WTC11 (cell line): Measurements from ENCODE around the gene WDR90. TPM values are rescaled to one million over a fixed set of nuclear protein-coding genes. Genes with fewer than 3 reads are reported as not detected.
A peak's percentile ranks its signal among the peaks of the same experiment; 100 is the strongest.

Source experiments
- AFF4 ChIP-seq: sonication (generic); formaldehyde crosslinking; IDR thresholded peaks from 2 replicates; pipeline ENCODE4 v1.8.1; 2023; ENCODE audit warnings: mild to moderate bottlenecking, missing genetic modification reagents, borderline replicate concordance
- AR ChIP-seq: fragments of 250-450 bp; sonication (Bioruptor Pico); IDR thresholded peaks from 2 replicates; pipeline ENCODE4 v1.9.0; 2021; ENCODE audit warnings: mild to moderate bottlenecking
- ATF1 ChIP-seq: sonication (generic); formaldehyde crosslinking; IDR thresholded peaks from 2 replicates; pipeline ENCODE4 v1.8.1; 2023; ENCODE audit warnings: mild to moderate bottlenecking, moderate library complexity, missing genetic modification reagents
- ATF6 ChIP-seq: sonication (generic); formaldehyde crosslinking; IDR thresholded peaks from 2 replicates; pipeline ENCODE4 v1.8.1; 2023; ENCODE audit warnings: mild to moderate bottlenecking, missing genetic modification reagents
- CDX4 ChIP-seq: fragments of 250-450 bp; sonication (Bioruptor Pico); IDR thresholded peaks from 2 replicates; pipeline ENCODE4 v1.9.0; 2021; ENCODE audit warnings: moderate library complexity, mild to moderate bottlenecking, inconsistent platforms, borderline replicate concordance
- CREB1 ChIP-seq: sonication (generic); formaldehyde crosslinking; IDR thresholded peaks from 2 replicates; pipeline ENCODE4 v1.8.0; 2023; ENCODE audit warnings: mild to moderate bottlenecking, missing genetic modification reagents
- ESRRA ChIP-seq: sonication (generic); formaldehyde crosslinking; IDR thresholded peaks from 2 replicates; pipeline ENCODE4 v1.8.1; 2022; ENCODE audit warnings: mild to moderate bottlenecking, missing genetic modification reagents, borderline replicate concordance
- FOXP1 ChIP-seq: sonication (generic); formaldehyde crosslinking; IDR thresholded peaks from 2 replicates; pipeline ENCODE4 v1.8.0; 2022; ENCODE audit warnings: missing genetic modification reagents, mild to moderate bottlenecking, moderate library complexity, borderline replicate concordance
- FOXP4 ChIP-seq: sonication (generic); formaldehyde crosslinking; IDR thresholded peaks from 2 replicates; pipeline ENCODE4 v1.8.0; 2022; ENCODE audit warnings: mild to moderate bottlenecking, missing genetic modification reagents
- GABPB1 ChIP-seq: sonication (generic); formaldehyde crosslinking; IDR thresholded peaks from 2 replicates; pipeline ENCODE4 v1.8.1; 2023; ENCODE audit warnings: mild to moderate bottlenecking, missing genetic modification reagents
- MLX ChIP-seq: sonication (generic); formaldehyde crosslinking; IDR thresholded peaks from 2 replicates; pipeline ENCODE4 v1.8.1; 2023; ENCODE audit warnings: mild to moderate bottlenecking, missing genetic modification reagents, moderate library complexity
- MYBL2 ChIP-seq: sonication (generic); formaldehyde crosslinking; IDR thresholded peaks from 2 replicates; pipeline ENCODE4 v1.8.1; 2023; ENCODE audit warnings: mild to moderate bottlenecking, moderate library complexity, missing genetic modification reagents
- SMAD4 ChIP-seq: sonication (generic); formaldehyde crosslinking; IDR thresholded peaks from 2 replicates; pipeline ENCODE4 v1.8.0; 2022; ENCODE audit warnings: mild to moderate bottlenecking, missing genetic modification reagents
- TEAD1 ChIP-seq: sonication (generic); formaldehyde crosslinking; IDR thresholded peaks from 2 replicates; pipeline ENCODE4 v1.8.0; 2022; ENCODE audit warnings: mild to moderate bottlenecking, missing genetic modification reagents
- TEAD4 ChIP-seq: sonication (generic); formaldehyde crosslinking; IDR thresholded peaks from 2 replicates; pipeline ENCODE4 v1.8.0; 2022; ENCODE audit warnings: mild to moderate bottlenecking, missing genetic modification reagents
- USF1 ChIP-seq: sonication (generic); formaldehyde crosslinking; IDR thresholded peaks from 2 replicates; pipeline ENCODE4 v1.8.0; 2022; ENCODE audit warnings: mild to moderate bottlenecking, missing genetic modification reagents
- ZMAT4 ChIP-seq: fragments of 250-450 bp; sonication (Bioruptor Pico); IDR thresholded peaks from 2 replicates; pipeline ENCODE4 v1.9.0; 2021; ENCODE audit warnings: mild to moderate bottlenecking
- ZNF263 ChIP-seq: sonication (generic); formaldehyde crosslinking; IDR thresholded peaks from 2 replicates; pipeline ENCODE4 v1.8.1; 2022; ENCODE audit warnings: low read depth, mild to moderate bottlenecking, moderate library complexity, missing genetic modification reagents
- ZNF281 ChIP-seq: sonication (generic); formaldehyde crosslinking; IDR thresholded peaks from 2 replicates; pipeline ENCODE4 v1.8.0; 2023; ENCODE audit warnings: mild to moderate bottlenecking, missing genetic modification reagents
- ZNF396 ChIP-seq: fragments of 250-450 bp; sonication (Bioruptor Pico); IDR thresholded peaks from 2 replicates; pipeline ENCODE4 v1.8.0; 2021; ENCODE audit warnings: mild to moderate bottlenecking, moderate library complexity, borderline replicate concordance
- ZNF416 ChIP-seq: fragments of 250-450 bp; sonication (Bioruptor Pico); IDR thresholded peaks from 2 replicates; pipeline ENCODE4 v1.9.0; 2021; ENCODE audit warnings: mild to moderate bottlenecking, inconsistent platforms
- ZNF671 ChIP-seq: fragments of 250-450 bp; sonication (Bioruptor Pico); IDR thresholded peaks from 2 replicates; pipeline ENCODE4 v1.8.0; 2021; ENCODE audit warnings: mild to moderate bottlenecking
- total RNA-seq: library from RNA; stranded (reverse); gene quantifications from 3 replicates; pipeline ENCODE4 v1.2.3, GENCODE V29; 2021

The WDR90 gene
- total RNA-seq, 1 experiment from 2014 or later, result 75.8 TPM

- TF ChIP-seq ZNF281 (CRISPR knock-in tag) (no peak), ZNF671 (CRISPR knock-in tag) (no peak; the same call in 1 of the 2 replicates), ZMAT4 (CRISPR knock-in tag) (no peak; the same call in 1 of the 2 replicates), ZNF416 (CRISPR knock-in tag) (no peak; the same call in 1 of the 2 replicates), GABPB1 (CRISPR knock-in tag) (no peak), SMAD4 (CRISPR knock-in tag) (no peak), FOXP1 (no peak; the same call in 1 of the 2 replicates), TEAD1 (CRISPR knock-in tag) (no peak), ZNF396 (CRISPR knock-in tag) (no peak), CDX4 (CRISPR knock-in tag) (no peak), CREB1 (CRISPR knock-in tag) (no peak), USF1 (CRISPR knock-in tag) (no peak), ATF6 (CRISPR knock-in tag) (no peak), AR (CRISPR knock-in tag) (no peak), MLX (CRISPR knock-in tag) (no peak; the same call in 1 of the 2 replicates), MYBL2 (CRISPR knock-in tag) (0 out of 2 replicates have a peak, but pooled peaks have one; percentile 13), FOXP4 (no peak), AFF4 (no peak), ZNF263 (CRISPR knock-in tag) (0 out of 2 replicates have a peak, but pooled peaks have one; percentile 18), TEAD4 (CRISPR knock-in tag) (no peak; the same call in 1 of the 2 replicates), ATF1 (CRISPR knock-in tag) (peak; percentile 71; the same call in 1 of the 2 replicates), ESRRA (CRISPR knock-in tag) (0 out of 2 replicates have a peak, but pooled peaks have one; percentile 1)
These were observed 34.4 kb downstream of the WDR90 start (continued) for GRCh38 chr16:683396-684070.
